Activated T-cell treated with anti-CD3 and anti-CD28 coated beads, Interleukin-2, amount 50 U/mL, for 24 hours (primary cell): ENCODE measurements around the gene AGO1.
"Not testable (repeated sequence)": the region's sequence is repeated elsewhere in the genome, so short reads cannot be mapped to it uniquely, and the experiment has no call there.

Source experiments
- DNase-seq: peaks from one replicate; pipeline ENCODE4 v3.0.0-alpha.2; 2020
- H3K27ac Mint-ChIP-seq: 2 replicates; pipeline ENCODE4 v1.8.0; 2020; ENCODE audit warnings: mild to moderate bottlenecking, mixed read lengths
- H3K27me3 Mint-ChIP-seq: 2 replicates; pipeline ENCODE4 v1.8.0; 2020; ENCODE audit warnings: mixed read lengths
- H3K36me3 Mint-ChIP-seq: 2 replicates; pipeline ENCODE4 v1.8.0; 2020; ENCODE audit warnings: low read depth, mixed read lengths
- H3K4me1 Mint-ChIP-seq: 2 replicates; pipeline ENCODE4 v1.8.0; 2020; ENCODE audit warnings: low read depth, mixed read lengths
- H3K4me3 Mint-ChIP-seq: 2 replicates; pipeline ENCODE4 v1.8.0; 2020; ENCODE audit warnings: mild to moderate bottlenecking, moderate library complexity, mixed read lengths
- H3K9me3 Mint-ChIP-seq: 2 replicates; pipeline ENCODE4 v1.8.0; 2020; ENCODE audit warnings: mixed read lengths

AGO1 gene

GRCh38 chr1:35947547-35947946, 64.5 kb downstream of the AGO1 start:
- H3K27me3 Mint-ChIP-seq: no peaks in the 10 kb centered on the region
- H3K9me3 Mint-ChIP-seq: peaks cover 2% of the 10 kb centered on the region
- peaks cover 38% of the 10 kb centered on the region for H3K4me1 Mint-ChIP-seq
- peak overlapping the region; percentile 53 for H3K27ac Mint-ChIP-seq
- no peak overlapping the region for H3K4me3 Mint-ChIP-seq
- DNase-seq: no peak
- peaks cover 48% of the 10 kb centered on the region for H3K36me3 Mint-ChIP-seq

GRCh38 chr1:35958558-35958957, 75.5 kb downstream of the AGO1 start:
- Mint-ChIP-seq H3K9me3 (no peaks in the 10 kb centered on the region), H3K4me3 (no peak overlapping the region), H3K36me3 (peaks cover 21% of the 10 kb centered on the region), H3K27me3 (no peaks in the 10 kb centered on the region), H3K27ac (no peak overlapping the region), H3K4me1 (peaks cover 7% of the 10 kb centered on the region)
- no peak for DNase-seq

GRCh38 chr1:35959304-35959703, 76.3 kb downstream of the AGO1 start:
- no peak for DNase-seq
- Mint-ChIP-seq H3K4me1 (peaks cover 5% of the 10 kb centered on the region), H3K9me3 (peaks cover 2% of the 10 kb centered on the region), H3K4me3 (no peak overlapping the region), H3K27ac (no peak overlapping the region), H3K27me3 (no peaks in the 10 kb centered on the region), H3K36me3 (peaks cover 19% of the 10 kb centered on the region)

GRCh38 chr1:35962952-35963351, 79.9 kb downstream of the AGO1 start:
- no peak for DNase-seq
- Mint-ChIP-seq H3K9me3 (peaks cover 3% of the 10 kb centered on the region), H3K4me1 (peaks cover 10% of the 10 kb centered on the region), H3K4me3 (no peak overlapping the region), H3K27ac (no peak overlapping the region), H3K36me3 (peaks cover 25% of the 10 kb centered on the region), H3K27me3 (no peaks in the 10 kb centered on the region)

GRCh38 chr1:35964277-35964676, 81.3 kb downstream of the AGO1 start:
- H3K27ac Mint-ChIP-seq, H3K4me3 Mint-ChIP-seq, H3K4me1 Mint-ChIP-seq, H3K27me3 Mint-ChIP-seq, DNase-seq, H3K9me3 Mint-ChIP-seq: not testable (repeated sequence)
- H3K36me3 Mint-ChIP-seq: peaks cover 38% of the 10 kb centered on the region

- peaks cover 7% of the 10 kb centered on the region for H3K4me1 Mint-ChIP-seq
- H3K4me3 Mint-ChIP-seq: no peak overlapping the region
- H3K36me3 Mint-ChIP-seq: peaks cover 57% of the 10 kb centered on the region
- no peaks in the 10 kb centered on the region for H3K27me3 Mint-ChIP-seq
- H3K9me3 Mint-ChIP-seq: peaks cover 3% of the 10 kb centered on the region
- H3K27ac Mint-ChIP-seq: no peak overlapping the region
- DNase-seq: no peak
Observed at GRCh38 chr1:35968396-35968795, 85.4 kb downstream of the AGO1 start.

GRCh38 chr1:35971601-35972000, 88.6 kb downstream of the AGO1 start:
- H3K9me3 Mint-ChIP-seq: no peaks in the 10 kb centered on the region
- no peak overlapping the region for H3K4me3 Mint-ChIP-seq
- H3K4me1 Mint-ChIP-seq: peaks cover 8% of the 10 kb centered on the region
- H3K27me3 Mint-ChIP-seq: no peaks in the 10 kb centered on the region
- no peak overlapping the region for H3K27ac Mint-ChIP-seq
- DNase-seq: no peak
- peaks cover 75% of the 10 kb centered on the region for H3K36me3 Mint-ChIP-seq

GRCh38 chr1:35972631-35973030, 89.6 kb downstream of the AGO1 start:
- H3K4me3 Mint-ChIP-seq, DNase-seq, H3K27ac Mint-ChIP-seq, H3K9me3 Mint-ChIP-seq, H3K27me3 Mint-ChIP-seq, H3K4me1 Mint-ChIP-seq: not testable (repeated sequence)
- H3K36me3 Mint-ChIP-seq: peaks cover 74% of the 10 kb centered on the region

GRCh38 chr1:35980090-35980489, 97.1 kb downstream of the AGO1 start:
- Mint-ChIP-seq H3K27me3 (no peaks in the 10 kb centered on the region), H3K27ac (no peak overlapping the region), H3K36me3 (peaks cover 73% of the 10 kb centered on the region), H3K9me3 (no peaks in the 10 kb centered on the region), H3K4me1 (no peaks in the 10 kb centered on the region), H3K4me3 (no peak overlapping the region)
- DNase-seq: no peak
